Ammon's horn (tissue), 1 donor: ENCODE measurements around the gene CLCNKA.

Experiments
- DNase-seq: peaks from one replicate; pipeline ENCODE4 v3.0.0-alpha.2; 2016; ENCODE audit warnings: low spot score

Gene CLCNKA

GRCh38 chr1:16078925-16079656 is 57.3 kb downstream of the CLCNKA start:
- peak; percentile 86 for DNase-seq

- DNase-seq: no peak
Measured at GRCh38 chr1:16080422-16081150, 58.8 kb downstream of the CLCNKA start.

DNA sequence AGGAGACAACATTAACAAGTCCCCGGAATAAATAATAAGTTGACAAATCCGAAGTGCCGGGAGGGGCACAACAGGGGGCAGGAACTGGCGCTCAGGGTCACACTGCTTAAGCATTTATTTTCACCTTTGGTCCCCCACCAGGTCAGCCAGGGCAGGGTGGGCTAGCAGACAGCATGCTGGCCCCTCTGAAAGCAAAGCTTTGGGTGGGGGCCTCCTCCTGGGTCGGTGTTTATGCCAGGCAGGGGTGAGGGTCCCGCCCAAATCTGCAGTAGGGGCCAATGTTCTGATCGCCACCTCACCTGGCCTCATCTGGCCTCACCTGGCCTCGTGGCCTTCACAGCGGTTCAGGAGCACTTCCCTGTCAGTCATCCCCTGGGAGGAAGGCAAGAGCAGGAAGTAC is 59.8 kb downstream of the CLCNKA start:
- no peak for DNase-seq

GRCh38 chr1:16082283-16083038 is 60.6 kb downstream of the CLCNKA start:
- no peak for DNase-seq

- no peak for DNase-seq
Measured at GRCh38 chr1:16083486-16083885, 61.6 kb downstream of the CLCNKA start.
